ENCODE results near the gene TNS4.

GRCh38 chr17:40535438-40535837, 34.0 kb upstream of the TNS4 start:
- TF ChIP-seq EP300 (IDR thresholded peaks at IDR 0.05) = no peak
- TF ChIP-seq USF2 (IDR thresholded peaks at IDR 0.05) = no peak
- TF ChIP-seq POLR2A (IDR thresholded peaks at IDR 0.05; ENCODE audit: low read length) = no peak
- no peak for TF ChIP-seq CTCF (IDR thresholded peaks at IDR 0.05)
- no peak for TF ChIP-seq MAZ (IDR thresholded peaks at IDR 0.05; ENCODE audit: borderline replicate concordance, low read depth, low read length)
- no peak for TF ChIP-seq CHD4 (IDR thresholded peaks at IDR 0.05; ENCODE audit: borderline replicate concordance)
- 0 out of 2 replicates have a peak, but pooled peaks have one; percentile 41 for TF ChIP-seq HOXA7 (CRISPR knock-in tag; IDR thresholded peaks at IDR 0.05)
- no peak for TF ChIP-seq REST (IDR thresholded peaks at IDR 0.05)
- TF ChIP-seq KDM1A (IDR thresholded peaks at IDR 0.05; ENCODE audit: low read depth) = no peak
